Measurements from ENCODE around the gene CLCNKB. TPM values are rescaled to one million over a fixed set of nuclear protein-coding genes. Genes with fewer than 3 reads are reported as not detected.
"Not testable (repeated sequence)": the region's sequence is repeated elsewhere in the genome, so short reads cannot be mapped to it uniquely, and the experiment has no call there.

Gene CLCNKB
- total and polyA plus RNA-seq, 2 donors (not counting 3 experiments of a cell fraction or from before 2014, with no cell fraction given), result 0.18 TPM; not detected in 1

GRCh38 chr1:16057314-16057915, 13.8 kb downstream of the CLCNKB start:
- CTCF ChIA-PET, result interaction anchor here (0.6 to 3.6 kb wide), 4 partner anchors 11 to 266 kb away, joined by 3 to 19 read pairs (median 10); no protein-coding TSS in a partner anchor
- H3K79me2 ChIP-seq (ENCODE audit: control insufficient read depth, insufficient read depth, low read length); H3K4me2 ChIP-seq (ENCODE audit: insufficient read depth, low read length); H3K4me1 ChIP-seq (ENCODE audit: control insufficient read depth, extremely low read depth, insufficient read depth, low read length); H3K4me3 ChIP-seq (replicated peaks in 1 of 3; ENCODE audit: insufficient read depth in 1 of 3, low read depth in 1 of 3, low read length in 3 of 3); H3K36me3 ChIP-seq (ENCODE audit: control insufficient read depth in 2 of 2, extremely low read depth in 1 of 2, insufficient read depth in 2 of 2, low read length in 2 of 2); H3K27ac ChIP-seq (ENCODE audit: insufficient read depth, low read depth, low read length); H3K9me1 ChIP-seq (replicated peaks; ENCODE audit: control insufficient read depth, extremely low read depth, insufficient read depth, low read length); dilution Hi-C loops (cut with MboI; ENCODE audit: extremely low pct_ligation_motif_present, low sequenced_read_pairs); H2AFZ ChIP-seq (ENCODE audit: low read depth, low read length); DNase-seq (ENCODE audit: low read depth, low spot score); H4K20me1 ChIP-seq (replicated peaks; ENCODE audit: control insufficient read depth, extremely low read depth, insufficient read depth, low read length); H3K27me3 ChIP-seq (ENCODE audit: control insufficient read depth in 2 of 2, insufficient read depth in 2 of 2, low read length in 2 of 2); H3K9ac ChIP-seq (replicated peaks; ENCODE audit: extremely low read depth, insufficient read depth, low read length); H3K9me3 ChIP-seq (replicated peaks; ENCODE audit: control insufficient read depth, insufficient read depth, low read length); FAIRE-seq; BruUV-seq (replicated peaks); POLR2A ChIA-PET: not testable (repeated sequence)
- intact Hi-C loops (cut with micrococcal nuclease), result loop anchor here (2.0 kb wide), 2 partner anchors 25 to 265 kb away; no protein-coding TSS in a partner anchor

GRCh38 chr1:16058394-16059120, 15.0 kb downstream of the CLCNKB start:
- intact Hi-C loops (cut with micrococcal nuclease); DNase-seq (ENCODE audit: low read depth, low spot score); H3K36me3 ChIP-seq (ENCODE audit: control insufficient read depth in 2 of 2, extremely low read depth in 1 of 2, insufficient read depth in 2 of 2, low read length in 2 of 2); H3K27me3 ChIP-seq (ENCODE audit: control insufficient read depth in 2 of 2, insufficient read depth in 2 of 2, low read length in 2 of 2); H3K4me1 ChIP-seq (ENCODE audit: control insufficient read depth, extremely low read depth, insufficient read depth, low read length); CTCF ChIA-PET; H2AFZ ChIP-seq (ENCODE audit: low read depth, low read length); H3K9me1 ChIP-seq (replicated peaks; ENCODE audit: control insufficient read depth, extremely low read depth, insufficient read depth, low read length); FAIRE-seq; BruUV-seq (replicated peaks); H3K9me3 ChIP-seq (replicated peaks; ENCODE audit: control insufficient read depth, insufficient read depth, low read length); H3K27ac ChIP-seq (ENCODE audit: insufficient read depth, low read depth, low read length); dilution Hi-C loops (cut with MboI; ENCODE audit: extremely low pct_ligation_motif_present, low sequenced_read_pairs); H3K9ac ChIP-seq (replicated peaks; ENCODE audit: extremely low read depth, insufficient read depth, low read length); H3K79me2 ChIP-seq (ENCODE audit: control insufficient read depth, insufficient read depth, low read length); H3K4me2 ChIP-seq (ENCODE audit: insufficient read depth, low read length); POLR2A ChIA-PET; H3K4me3 ChIP-seq (replicated peaks in 1 of 3; ENCODE audit: insufficient read depth in 1 of 3, low read depth in 1 of 3, low read length in 3 of 3); H4K20me1 ChIP-seq (replicated peaks; ENCODE audit: control insufficient read depth, extremely low read depth, insufficient read depth, low read length): not testable (repeated sequence)
